ENCODE results near the gene SPECC1L. TPM values are rescaled to one million over a fixed set of nuclear protein-coding genes. Genes with fewer than 3 reads are reported as not detected.
A peak's percentile ranks its signal among the peaks of the same experiment; 100 is the strongest.
"Not testable (repeated sequence)": the region's sequence is repeated elsewhere in the genome, so short reads cannot be mapped to it uniquely, and the experiment has no call there.

SPECC1L gene
- total RNA-seq, 4 donors from 2014 or later, result 42.2 to 45.1 (median 43.6) TPM

- Histone ChIP-seq H3K4me1 (peaks cover 0 to 35% (median 23%) of the 10 kb centered on the region in 4 donors), H3K27ac (peak overlapping the region; percentile 65 to 98 (median 96)), H3K27me3 (no peaks in the 10 kb centered on the region), H3K4me3 (peak overlapping the region; percentile 64 to 99 (median 96)), H3K9me3 (no peaks in the 10 kb centered on the region), H3K36me3 (no peaks in the 10 kb centered on the region)
- peak in 1 of 2 donors; percentile 52 for DNase-seq (ENCODE audit: low spot score in 2 of 2)
- 1% methylated on average over 22 to 25 of the region's 25 CpGs for WGBS, 2 donors
- TF ChIP-seq POLR2A (IDR thresholded peaks at IDR 0.05) (no peak), CTCF (IDR thresholded peaks at IDR 0.05) (no peak), EP300 (IDR thresholded peaks at IDR 0.05) (no peak)
These were observed 789 bp downstream of the SPECC1L start for GRCh38 chr22:24271386-24271854.

- H3K36me3 ChIP-seq; DNase-seq (ENCODE audit: low spot score in 2 of 2); H3K27me3 ChIP-seq; H3K9me3 ChIP-seq; H3K27ac ChIP-seq; H3K4me3 ChIP-seq: not testable (repeated sequence)
- peaks cover 0 to 35% (median 23%) of the 10 kb centered on the region in 4 donors for H3K4me1 ChIP-seq
- 80 to 87% methylated on average over 2 of the region's 2 CpGs for WGBS, 2 donors
These were observed 2.4 kb downstream of the SPECC1L start for GRCh38 chr22:24273031-24273430.

GRCh38 chr22:24273906-24274305 is 3.3 kb downstream of the SPECC1L start:
- WGBS, 2 donors, result 53 to 63% methylated on average over 4 of the region's 4 CpGs
- not testable (repeated sequence) for H3K9me3 ChIP-seq; H3K27me3 ChIP-seq; H3K36me3 ChIP-seq; DNase-seq (ENCODE audit: low spot score in 2 of 2); H3K4me3 ChIP-seq
- Histone ChIP-seq H3K4me1 (peaks cover 0 to 35% (median 23%) of the 10 kb centered on the region in 4 donors), H3K27ac (peak overlapping the region in 3 of 4 donors; percentile 12 to 79 (median 30))

GRCh38 chr22:24274696-24275405 is 4.2 kb downstream of the SPECC1L start:
- TF ChIP-seq CTCF (IDR thresholded peaks at IDR 0.05), result peak in 1 of 5 experiments; percentile 25
- not testable (repeated sequence) for H3K4me3 ChIP-seq; H3K27me3 ChIP-seq; H3K9me3 ChIP-seq; DNase-seq (ENCODE audit: low spot score in 2 of 2); H3K36me3 ChIP-seq
- Histone ChIP-seq H3K27ac (peak overlapping the region in 3 of 4 donors; percentile 12 to 79 (median 50)), H3K4me1 (peaks cover 0 to 35% (median 23%) of the 10 kb centered on the region in 4 donors)
- WGBS, 2 donors, result 22 to 23% methylated on average over 6 to 7 of the region's 7 CpGs

- H3K27me3 ChIP-seq; H3K27ac ChIP-seq; H3K4me3 ChIP-seq; H3K36me3 ChIP-seq; DNase-seq (ENCODE audit: low spot score in 2 of 2); H3K9me3 ChIP-seq: not testable (repeated sequence)
- WGBS, 2 donors, result 83 to 95% methylated on average over 1 of the region's 1 CpG
- peaks cover 0 to 11% (median 8%) of the 10 kb centered on the region in 4 donors for H3K4me1 ChIP-seq
These were observed 9.7 kb downstream of the SPECC1L start for GRCh38 chr22:24280363-24280762.

- Histone ChIP-seq H3K4me3 (no peak overlapping the region), H3K9me3 (no peaks in the 10 kb centered on the region), H3K27ac (no peak overlapping the region), H3K27me3 (no peaks in the 10 kb centered on the region), H3K4me1 (peaks cover 0 to 26% (median 19%) of the 10 kb centered on the region in 4 donors), H3K36me3 (no peaks in the 10 kb centered on the region)
- 74 to 81% methylated on average over 2 of the region's 2 CpGs for WGBS, 2 donors
- DNase-seq (ENCODE audit: low spot score in 2 of 2), result no peak
- TF ChIP-seq CTCF (IDR thresholded peaks at IDR 0.05) (no peak), EP300 (IDR thresholded peaks at IDR 0.05) (no peak), POLR2A (IDR thresholded peaks at IDR 0.05) (no peak)
These were observed 11.8 kb downstream of the SPECC1L start for GRCh38 chr22:24282401-24282800.

All from tibial nerve (tissue), 4 donors.